ENCODE results near the gene PLOD3. TPM values are rescaled to one million over a fixed set of nuclear protein-coding genes. Genes with fewer than 3 reads are reported as not detected.

Gene PLOD3
- total RNA-seq, 1 experiment from 2014 or later = 108 TPM

DNA sequence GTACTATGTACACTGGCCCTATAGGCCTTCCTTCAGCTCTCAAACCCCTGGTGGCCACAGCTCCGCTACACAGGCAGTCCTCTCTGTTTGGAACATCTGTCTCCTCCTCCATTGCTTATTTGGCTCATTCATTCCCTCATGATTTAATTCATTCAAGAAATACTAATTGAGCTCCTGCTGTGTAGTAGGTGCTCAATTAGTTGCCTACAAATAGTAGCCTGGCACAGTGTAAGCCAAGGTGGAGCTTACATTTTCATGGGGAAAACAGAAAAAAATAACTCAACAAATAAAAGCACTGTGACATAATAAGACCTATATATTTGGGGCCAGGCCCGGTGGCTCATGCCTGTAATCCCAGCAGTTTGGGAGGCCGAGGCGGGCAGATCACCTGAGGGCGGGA is 30.9 kb upstream of the PLOD3 start:
- no peak for DNase-seq
- peaks cover 36% of the 10 kb centered on the region for H3K36me3 Mint-ChIP-seq (ENCODE audit: insufficient read depth, unreplicated experiment)
- no peak overlapping the region for H3K27ac Mint-ChIP-seq (ENCODE audit: unreplicated experiment)
- no peaks in the 10 kb centered on the region for H3K27me3 Mint-ChIP-seq (ENCODE audit: unreplicated experiment)
- no peaks in the 10 kb centered on the region for H3K4me1 Mint-ChIP-seq (ENCODE audit: low read depth, unreplicated experiment)
- intact Hi-C loops (cut with micrococcal nuclease; ENCODE audit: unreplicated experiment) = no loop called here
- H3K4me3 Mint-ChIP-seq (ENCODE audit: low read depth, unreplicated experiment) = no peak overlapping the region
- no peaks in the 10 kb centered on the region for H3K9me3 Mint-ChIP-seq (ENCODE audit: low read depth, unreplicated experiment)
- BruUV-seq (replicated peaks) = no TSS peak
- TF ChIP-seq CTCF (IDR thresholded peaks at IDR 0.05; ENCODE audit: unreplicated experiment) = no peak
- CTCF ChIA-PET = interaction anchor here (0.6 kb wide), 2 partner anchors 21 to 27 kb away, joined by 4 to 5 read pairs; no protein-coding TSS in a partner anchor

DNA sequence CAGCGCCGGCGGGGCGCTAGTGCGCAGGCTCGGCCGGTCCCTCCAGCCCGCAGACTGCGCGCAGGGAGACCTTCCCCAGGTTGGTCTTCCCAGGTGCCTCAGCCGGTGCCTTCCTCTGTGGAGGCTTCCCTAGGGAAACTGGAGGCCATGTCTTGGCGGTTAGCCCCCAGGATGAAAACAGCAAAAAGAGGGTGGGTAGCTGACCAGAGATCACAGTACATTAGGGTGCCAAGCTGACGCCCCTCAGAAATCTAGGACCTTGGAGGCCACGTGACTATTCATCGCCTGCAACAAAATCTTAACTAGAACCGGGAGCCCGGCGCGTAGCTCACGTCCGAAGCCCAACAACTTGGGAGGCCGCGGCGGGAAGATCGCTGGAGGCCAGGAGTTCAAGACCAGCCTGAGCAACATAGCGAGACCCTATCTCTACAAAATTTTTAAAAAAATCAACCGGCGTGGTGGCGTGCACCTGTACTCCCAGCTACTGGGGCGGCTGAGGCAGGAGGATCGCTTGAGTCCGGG is 27.8 kb upstream of the PLOD3 start:
- Mint-ChIP-seq H3K36me3 (ENCODE audit: insufficient read depth, unreplicated experiment) (peaks cover 18% of the 10 kb centered on the region), H3K27me3 (ENCODE audit: unreplicated experiment) (no peaks in the 10 kb centered on the region), H3K4me3 (ENCODE audit: low read depth, unreplicated experiment) (peak overlapping the region; percentile 97), H3K9me3 (ENCODE audit: low read depth, unreplicated experiment) (no peaks in the 10 kb centered on the region), H3K27ac (ENCODE audit: unreplicated experiment) (peak overlapping the region; percentile 91), H3K4me1 (ENCODE audit: low read depth, unreplicated experiment) (no peaks in the 10 kb centered on the region)
- no peak for TF ChIP-seq CTCF (IDR thresholded peaks at IDR 0.05; ENCODE audit: unreplicated experiment)
- intact Hi-C loops (cut with micrococcal nuclease; ENCODE audit: unreplicated experiment) = no loop called here
- no TSS peak for BruUV-seq (replicated peaks)
- CTCF ChIA-PET = interaction anchor here (0.6 to 1.9 kb wide), 4 partner anchors 28 to 160 kb away, joined by 4 to 19 read pairs (median 8); partner anchors contain the start of genes PLOD3, TRIM56 and ZNHIT1
- no peak for DNase-seq

DNA sequence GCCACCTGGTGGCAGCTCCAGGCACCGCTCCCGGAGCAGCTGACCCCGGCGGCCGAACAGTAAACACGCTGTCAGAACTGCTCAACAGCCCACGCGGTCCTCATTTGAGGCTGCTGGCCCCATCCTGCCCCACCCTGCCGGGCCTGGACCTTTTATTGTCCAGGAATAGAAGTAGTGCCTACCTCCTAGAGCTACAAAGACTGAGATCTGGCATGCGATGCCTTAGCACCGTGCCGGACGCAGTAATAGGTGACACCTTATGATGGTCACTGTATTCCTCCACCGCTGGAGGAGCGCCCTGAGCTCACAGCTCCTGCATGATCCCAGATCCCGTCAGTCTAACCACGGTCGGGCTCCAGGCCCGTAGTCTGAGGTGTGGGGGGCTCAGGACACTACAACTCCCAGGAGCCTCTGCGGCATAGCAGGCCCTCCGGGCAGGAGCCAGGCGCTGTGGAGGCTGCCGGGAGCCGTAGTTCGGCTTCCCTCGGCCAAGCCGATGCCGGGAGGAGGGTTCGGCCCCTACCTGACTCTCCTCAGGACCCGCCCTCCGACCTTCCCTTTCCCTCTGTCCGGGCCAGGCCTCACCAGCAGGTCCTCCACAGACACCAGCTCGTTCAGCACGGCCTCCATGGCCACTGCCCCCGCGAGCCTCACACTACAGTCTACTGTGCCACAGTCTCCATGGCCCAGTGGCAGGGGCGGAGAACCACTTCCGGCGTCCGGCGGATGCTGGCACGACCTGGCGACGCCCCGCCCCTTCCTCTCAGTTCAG is 27.2 kb upstream of the PLOD3 start, which contains the start of gene FIS1:
Gene FIS1, minus strand, starts transcription at position 707 of the 772 bp plus-strand sequence. Its CDS starts 77 bp downstream, at position 630.
- Mint-ChIP-seq H3K4me3 (ENCODE audit: low read depth, unreplicated experiment) (peak within 1 kb of the TSS; percentile 97), H3K27me3 (ENCODE audit: unreplicated experiment) (no peaks in the 10 kb centered on the region), H3K27ac (ENCODE audit: unreplicated experiment) (peak within 1 kb of the TSS; percentile 91), H3K9me3 (ENCODE audit: low read depth, unreplicated experiment) (no peaks in the 10 kb centered on the region), H3K36me3 (ENCODE audit: insufficient read depth, unreplicated experiment) (peaks cover 13% of the 10 kb centered on the region), H3K4me1 (ENCODE audit: low read depth, unreplicated experiment) (no peaks in the 10 kb centered on the region)
- intact Hi-C loops (cut with micrococcal nuclease; ENCODE audit: unreplicated experiment) = no loop called here
- TF ChIP-seq CTCF (IDR thresholded peaks at IDR 0.05; ENCODE audit: unreplicated experiment) = peak; percentile 66
- CTCF ChIA-PET = interaction anchor here (0.6 to 1.9 kb wide), 7 partner anchors 25 to 160 kb away, joined by 3 to 19 read pairs (median 4); partner anchors contain the start of genes PLOD3, TRIM56 and ZNHIT1
- DNase-seq = peak; percentile 90
- BruUV-seq (replicated peaks) = no TSS peak

DNA sequence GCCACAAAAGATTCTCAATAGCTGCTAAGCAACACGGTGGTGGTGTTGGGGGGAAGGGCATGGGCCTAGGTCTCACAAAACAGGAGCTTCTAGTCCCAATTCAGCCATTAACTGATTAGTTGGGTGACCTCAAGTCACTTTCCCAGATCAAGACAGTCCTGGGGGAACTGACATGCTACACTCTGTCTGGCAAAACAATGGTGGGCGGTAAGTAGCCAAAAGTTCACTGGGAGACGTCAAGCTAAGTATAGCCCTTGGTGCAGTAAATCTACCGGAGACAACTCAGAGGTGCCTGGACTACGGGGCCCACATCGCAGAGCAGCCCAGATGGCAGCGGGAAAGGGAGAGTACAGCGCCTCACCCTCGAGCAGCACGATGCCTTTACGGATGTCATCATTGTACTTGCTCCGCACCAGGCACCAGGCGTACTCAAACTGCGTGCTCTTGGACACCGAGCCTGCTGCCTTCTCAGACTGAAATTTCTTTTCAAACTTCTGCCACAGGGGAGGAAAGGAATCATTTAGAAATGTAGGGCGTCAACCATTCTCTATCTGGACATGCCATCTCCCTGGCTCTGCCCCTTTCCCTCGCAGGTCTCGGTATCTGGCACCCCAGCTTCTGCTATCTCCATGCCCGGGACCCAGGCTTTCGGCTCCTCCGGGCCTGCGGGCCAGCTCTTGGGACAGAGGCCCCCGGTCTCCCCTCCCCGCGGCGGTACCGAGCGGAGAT is 26.4 kb upstream of the PLOD3 start:
- DNase-seq = no peak
- H3K4me3 Mint-ChIP-seq (ENCODE audit: low read depth, unreplicated experiment) = peak overlapping the region; percentile 97
- CTCF ChIA-PET = interaction anchor here (0.6 to 1.9 kb wide), 6 partner anchors 24 to 100 kb away, joined by 3 to 19 read pairs (median 5); partner anchors contain the start of genes PLOD3 and ZNHIT1
- no peak overlapping the region for H3K27ac Mint-ChIP-seq (ENCODE audit: unreplicated experiment)
- no peak for TF ChIP-seq CTCF (IDR thresholded peaks at IDR 0.05; ENCODE audit: unreplicated experiment)
- no peaks in the 10 kb centered on the region for H3K9me3 Mint-ChIP-seq (ENCODE audit: low read depth, unreplicated experiment)
- no TSS peak for BruUV-seq (replicated peaks)
- H3K36me3 Mint-ChIP-seq (ENCODE audit: insufficient read depth, unreplicated experiment) = peaks cover 13% of the 10 kb centered on the region
- H3K4me1 Mint-ChIP-seq (ENCODE audit: low read depth, unreplicated experiment) = no peaks in the 10 kb centered on the region
- intact Hi-C loops (cut with micrococcal nuclease; ENCODE audit: unreplicated experiment) = no loop called here
- no peaks in the 10 kb centered on the region for H3K27me3 Mint-ChIP-seq (ENCODE audit: unreplicated experiment)

Measured in Calu3 (cell line).